KBM-7 (cell line): Measurements from ENCODE around the gene MTHFSD.

Experiments used
- DNase-seq: peaks from one replicate; pipeline ENCODE4 v3.0.0-alpha.2; 2015
- in situ Hi-C: fragments of 300-500 bp; cut with MboI; formaldehyde crosslinking; loops from 2 replicates; pipeline ENCODE4 v1.14.3; 2020; ENCODE audit warnings: low sequenced_read_pairs, low pct_unique_long_range_greater_than_20kb, mixed read lengths

Gene MTHFSD

DNA sequence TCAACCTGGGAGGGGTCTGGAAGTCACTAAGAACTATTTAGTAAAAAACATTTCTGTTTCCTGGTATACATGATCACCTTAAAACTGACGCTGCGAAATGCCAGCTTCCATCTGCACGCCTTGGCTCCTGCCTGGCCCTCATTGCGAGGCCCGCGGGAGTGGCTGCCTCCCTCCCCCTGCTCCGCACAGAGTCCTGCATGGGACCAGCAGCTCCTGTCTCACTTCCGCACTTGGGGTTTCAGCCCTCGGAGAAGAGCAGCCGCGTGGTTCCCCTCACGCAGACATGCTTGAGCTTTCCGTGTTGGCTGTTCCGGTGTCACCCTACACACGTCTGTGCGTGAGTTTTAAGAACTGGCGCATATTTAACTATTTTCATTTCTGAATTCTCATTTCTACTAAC, 18.4 kb downstream of the MTHFSD start:
- in situ Hi-C loops, result no loop called here

GRCh38 chr16:86534779-86535615, 20.0 kb downstream of the MTHFSD start:
- no peak for DNase-seq
- in situ Hi-C loops, result no loop called here

More for the DNA sequence above, 18.4 kb downstream of the MTHFSD start:
- no peak for DNase-seq

DNA sequence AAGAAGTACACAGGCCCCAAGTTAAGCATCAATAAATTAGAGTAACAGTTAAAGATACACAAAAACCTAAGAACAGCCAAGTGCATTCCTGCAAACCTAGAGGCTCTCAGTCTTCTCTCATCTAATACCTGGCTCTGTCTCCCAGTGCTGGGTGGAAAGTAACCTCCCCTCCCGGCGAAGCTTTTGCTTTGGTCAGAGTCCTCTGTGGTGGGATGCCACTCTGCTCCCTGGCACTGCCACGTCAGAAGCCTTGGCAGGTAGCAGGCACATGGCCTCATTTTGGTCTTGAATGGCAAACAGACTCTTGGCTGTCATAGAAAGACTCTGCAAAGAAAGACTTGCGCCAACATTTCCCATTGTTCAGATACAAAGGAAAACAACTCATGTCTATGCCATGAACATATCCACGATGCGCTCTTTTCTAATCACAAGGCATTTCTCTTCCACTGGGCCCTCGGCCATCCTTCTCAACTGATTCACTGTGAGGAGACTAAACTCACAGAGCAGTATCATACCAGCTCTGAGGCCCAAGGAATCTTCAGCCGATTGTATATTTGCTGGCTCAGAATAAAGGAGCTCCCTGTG, 21.2 kb downstream of the MTHFSD start:
- in situ Hi-C loops, result no loop called here

DNA sequence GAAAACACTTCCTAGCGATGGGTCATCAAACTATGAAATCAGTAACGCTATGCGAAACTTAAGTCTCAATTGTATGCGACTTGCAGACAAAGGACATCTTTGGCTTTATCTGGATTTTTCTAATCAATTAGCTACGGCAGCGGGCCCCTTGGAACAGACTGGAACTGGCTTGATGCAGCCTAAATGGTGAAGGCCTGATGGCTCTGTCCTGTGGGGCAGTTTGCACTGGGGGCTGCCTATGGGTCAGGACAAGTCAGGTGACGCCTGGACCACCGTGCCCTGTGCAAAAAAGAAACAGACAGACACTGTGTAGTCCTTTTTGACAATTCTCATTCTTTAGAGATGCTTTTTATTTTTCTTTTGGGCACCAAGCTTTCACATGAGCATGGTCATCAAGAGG, 22.0 kb downstream of the MTHFSD start:
- no peak for DNase-seq
- in situ Hi-C loops, result no loop called here

More for the DNA sequence above, 21.2 kb downstream of the MTHFSD start:
- no peak for DNase-seq

- in situ Hi-C loops, result no loop called here
- no peak for DNase-seq
These were observed 22.6 kb downstream of the MTHFSD start for GRCh38 chr16:86532526-86532815.

- DNase-seq, result no peak
- in situ Hi-C loops, result no loop called here
These were observed 23.2 kb downstream of the MTHFSD start for GRCh38 chr16:86531641-86532525.

GRCh38 chr16:86531191-86531545, 23.9 kb downstream of the MTHFSD start:
- DNase-seq, result no peak
- in situ Hi-C loops, result no loop called here

DNA sequence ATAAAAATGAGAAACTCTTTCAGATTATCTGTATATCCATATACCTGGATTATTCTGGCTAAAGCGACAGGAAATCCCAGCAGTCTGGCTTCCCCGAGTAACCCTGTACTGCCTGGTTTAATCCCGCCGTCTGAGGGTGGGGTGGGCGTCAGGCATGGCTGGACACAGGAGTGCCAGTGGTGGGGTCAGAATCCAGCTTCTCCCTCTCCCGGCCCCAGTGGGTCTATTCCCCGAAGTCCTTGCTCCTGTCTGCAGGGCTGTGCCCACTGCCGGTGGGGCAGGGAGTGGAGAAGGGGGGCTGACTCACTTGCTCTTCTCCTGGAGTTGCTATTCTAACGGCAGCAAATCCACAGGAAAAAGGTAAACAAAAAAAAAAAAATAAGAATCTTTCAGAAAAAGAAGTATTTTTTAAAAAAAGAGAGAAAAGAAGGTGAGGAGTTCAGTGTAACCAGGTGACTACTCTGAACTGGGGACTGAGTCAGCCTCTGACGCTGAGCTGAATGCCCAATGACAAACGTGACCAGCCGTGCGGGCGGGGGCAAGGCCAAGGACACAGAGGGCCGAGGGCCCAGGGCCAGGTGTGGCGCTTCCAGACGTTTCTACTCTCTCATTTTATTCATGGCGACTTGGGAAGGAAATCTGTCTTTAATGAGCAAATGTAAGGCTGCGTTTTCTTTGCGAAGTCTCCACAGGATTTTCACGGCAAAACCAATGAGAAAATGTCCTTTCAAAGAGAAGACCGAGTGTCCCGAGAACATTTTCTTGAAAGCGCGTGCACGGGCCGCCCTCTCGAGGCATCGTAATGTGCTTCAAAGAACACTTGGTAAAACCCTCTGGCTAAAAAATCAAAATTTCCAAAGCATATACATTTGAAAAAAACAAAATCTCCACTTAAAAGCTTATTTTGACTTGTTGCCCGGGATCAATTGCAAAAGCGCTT, 24.5 kb downstream of the MTHFSD start:
- in situ Hi-C loops, result no loop called here

GRCh38 chr16:86529160-86529559, 25.9 kb downstream of the MTHFSD start:
- in situ Hi-C loops, result no loop called here
- DNase-seq, result no peak

More for the DNA sequence above, 24.5 kb downstream of the MTHFSD start:
- DNase-seq, result no peak

GRCh38 chr16:86528061-86528929, 26.7 kb downstream of the MTHFSD start:
- no peak for DNase-seq
- in situ Hi-C loops, result no loop called here

DNA sequence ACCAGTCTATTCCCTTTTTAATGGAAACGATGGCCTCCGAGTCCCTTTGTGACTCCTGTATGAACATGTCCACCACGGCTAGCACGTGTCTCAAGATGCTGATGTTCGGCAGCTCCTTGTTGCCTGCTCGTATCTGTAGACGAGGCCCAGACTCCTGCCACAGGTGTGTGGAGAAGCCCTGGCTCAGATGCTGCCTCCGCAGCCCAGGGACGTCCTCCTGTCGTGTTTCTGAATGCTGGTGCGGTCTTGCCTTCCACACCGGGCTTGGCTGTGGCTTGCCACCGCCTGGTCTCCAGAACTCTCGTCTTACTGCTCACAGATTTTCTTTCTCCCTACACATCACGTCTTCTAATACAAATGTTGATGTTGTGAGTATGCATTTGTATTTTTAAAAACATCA, 27.7 kb downstream of the MTHFSD start:
- in situ Hi-C loops, result no loop called here
- DNase-seq, result no peak

DNA sequence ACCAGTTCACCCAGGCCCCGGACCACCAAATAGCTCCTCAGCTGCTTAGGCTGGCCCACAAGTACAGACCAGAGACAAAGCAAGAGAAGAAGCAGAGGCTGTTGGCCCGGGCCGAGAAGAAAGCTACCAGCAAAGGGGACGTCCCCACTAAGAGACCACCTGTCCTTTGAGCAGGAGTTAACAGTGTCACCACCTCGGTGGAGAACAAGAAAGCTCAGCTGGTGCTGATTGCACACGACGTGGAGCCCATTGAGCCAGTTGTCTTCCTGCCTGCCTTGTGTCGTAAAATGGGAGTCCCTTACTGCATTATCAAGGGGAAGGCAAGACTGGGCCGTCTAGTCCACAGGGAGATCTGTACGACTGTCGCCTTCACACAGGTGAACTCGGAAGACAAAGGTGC, 29.3 kb downstream of the MTHFSD start:
- no peak for DNase-seq
- in situ Hi-C loops, result no loop called here

- in situ Hi-C loops, result loop anchor here (25.0 kb wide), 1 partner anchor 712 kb away; no protein-coding TSS in a partner anchor
- DNase-seq, result no peak
These were observed 31.0 kb downstream of the MTHFSD start for GRCh38 chr16:86524029-86524428.

- DNase-seq, result no peak
- in situ Hi-C loops, result loop anchor here (25.0 kb wide), 1 partner anchor 711 kb away; no protein-coding TSS in a partner anchor
These were observed 31.8 kb downstream of the MTHFSD start for GRCh38 chr16:86523166-86523740.

- in situ Hi-C loops, result loop anchor here (25.0 kb wide), 1 partner anchor 710 kb away; no protein-coding TSS in a partner anchor
- no peak for DNase-seq
These were observed 32.4 kb downstream of the MTHFSD start for GRCh38 chr16:86522634-86523033.

GRCh38 chr16:86521236-86522197, 33.5 kb downstream of the MTHFSD start:
- in situ Hi-C loops, result loop anchor here (25.0 kb wide), 1 partner anchor 709 kb away; no protein-coding TSS in a partner anchor
- no peak for DNase-seq
